GM21825 (cell line): ENCODE measurements around the gene BRWD1.
"Not testable (repeated sequence)": the region's sequence is repeated elsewhere in the genome, so short reads cannot be mapped to it uniquely, and the experiment has no call there.

Source experiments
- ATAC-seq: cut with Tn5 transposase; IDR thresholded peaks from one replicate; pipeline ENCODE4 v1.9.1; 2021; ENCODE audit warnings: mild to moderate bottlenecking, moderate library complexity; ENCODE audit not compliant: unreplicated experiment

BRWD1 gene

GRCh38 chr21:39288987-39289386 lies 24.4 kb downstream of the BRWD1 start:
- ATAC-seq = no peak

DNA sequence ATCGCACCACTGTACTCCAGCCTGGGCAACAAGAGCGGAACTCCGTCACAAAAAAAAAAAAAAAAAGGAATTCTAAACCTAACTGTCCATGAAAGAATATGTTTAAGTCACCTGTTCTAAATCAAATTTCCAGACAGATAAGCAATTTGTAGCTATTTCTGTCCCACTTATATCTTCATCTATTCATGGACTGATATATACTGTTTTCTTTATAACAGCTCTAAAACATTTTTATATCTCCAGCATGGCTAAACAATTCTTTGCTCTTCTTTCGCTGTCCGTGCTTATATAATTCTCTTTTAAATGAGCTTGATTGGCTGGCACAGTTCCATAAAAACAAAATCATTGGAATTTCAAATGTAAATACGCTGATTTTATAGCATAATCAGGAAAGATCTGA lies 30.5 kb downstream of the BRWD1 start:
- no peak for ATAC-seq

- no peak for ATAC-seq
These were observed 31.6 kb downstream of the BRWD1 start for GRCh38 chr21:39281853-39282252.

DNA sequence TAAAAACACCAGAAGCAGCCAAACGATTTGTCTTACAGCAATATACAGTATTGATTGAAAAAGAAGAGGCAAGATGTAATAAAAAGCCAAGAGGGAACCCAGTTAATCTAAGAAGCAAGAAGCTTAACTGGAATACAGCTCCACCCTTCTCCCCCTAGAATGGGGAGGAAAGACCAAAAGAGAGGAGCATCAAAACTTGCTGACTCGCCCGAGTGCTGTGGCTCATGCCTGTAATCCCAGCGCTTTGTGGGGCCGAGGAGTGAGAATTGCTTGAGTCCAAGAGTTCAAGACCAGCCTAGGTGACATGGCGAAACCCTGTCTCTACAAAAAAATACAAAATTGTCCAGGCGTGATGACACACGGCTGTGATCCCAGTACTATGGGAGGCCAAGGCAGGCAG lies 32.2 kb downstream of the BRWD1 start:
- no peak for ATAC-seq

DNA sequence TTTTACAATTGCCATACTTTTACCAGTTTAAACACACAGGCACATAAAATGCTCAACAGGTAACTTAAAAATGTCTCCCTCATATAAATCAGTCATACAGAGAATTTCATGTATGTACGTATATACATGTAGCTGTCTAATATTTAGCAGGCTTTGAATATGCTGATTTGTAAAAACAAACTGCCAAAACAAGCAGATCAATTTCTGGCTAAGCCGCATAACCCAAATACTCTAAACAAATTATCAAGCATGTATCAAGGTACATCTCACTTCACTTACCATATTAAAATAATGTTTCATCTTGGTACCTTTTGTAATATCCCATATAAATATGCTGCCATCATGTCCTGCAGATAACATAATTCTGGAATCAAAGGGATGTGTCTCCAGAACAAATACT lies 43.8 kb downstream of the BRWD1 start:
- no peak for ATAC-seq

DNA sequence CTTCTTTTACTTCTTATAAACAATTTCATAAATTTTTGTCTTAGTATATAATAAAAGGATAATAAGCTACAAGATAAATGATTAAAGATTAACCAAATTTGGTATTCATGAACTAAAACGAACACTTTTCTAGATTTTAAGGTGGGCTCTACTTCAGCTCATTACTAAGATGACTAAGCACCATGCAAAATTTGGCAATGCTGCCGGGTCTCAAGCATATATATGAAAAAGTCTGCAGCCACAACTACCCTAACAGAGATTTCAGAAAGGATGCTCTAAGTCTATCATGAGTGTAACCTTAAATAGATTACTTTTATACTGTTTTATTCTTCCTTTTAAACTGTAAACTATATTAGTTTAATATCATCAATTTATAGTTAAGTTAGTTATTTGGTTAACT lies 47.8 kb downstream of the BRWD1 start:
- ATAC-seq = no peak

GRCh38 chr21:39263372-39263771 lies 50.1 kb downstream of the BRWD1 start:
- ATAC-seq = no peak

DNA sequence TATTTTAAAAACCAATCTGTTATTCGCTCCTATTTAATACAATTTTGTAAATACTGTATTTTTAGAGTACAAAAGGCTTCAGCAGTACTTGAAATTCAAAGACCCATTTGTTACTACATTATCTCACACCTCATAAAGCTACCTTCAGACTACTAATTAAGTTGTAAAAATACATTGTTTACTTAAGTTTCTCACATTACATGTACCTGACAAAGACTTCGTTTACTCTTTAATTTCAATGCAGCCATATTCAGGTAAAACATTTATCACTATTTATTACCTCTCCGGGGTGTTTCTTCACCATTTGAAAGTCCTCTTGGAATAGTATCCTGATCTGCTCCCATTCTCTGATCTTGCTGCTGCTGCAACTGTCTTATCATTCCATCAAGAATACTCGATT lies 55.2 kb downstream of the BRWD1 start:
- ATAC-seq = no peak

DNA sequence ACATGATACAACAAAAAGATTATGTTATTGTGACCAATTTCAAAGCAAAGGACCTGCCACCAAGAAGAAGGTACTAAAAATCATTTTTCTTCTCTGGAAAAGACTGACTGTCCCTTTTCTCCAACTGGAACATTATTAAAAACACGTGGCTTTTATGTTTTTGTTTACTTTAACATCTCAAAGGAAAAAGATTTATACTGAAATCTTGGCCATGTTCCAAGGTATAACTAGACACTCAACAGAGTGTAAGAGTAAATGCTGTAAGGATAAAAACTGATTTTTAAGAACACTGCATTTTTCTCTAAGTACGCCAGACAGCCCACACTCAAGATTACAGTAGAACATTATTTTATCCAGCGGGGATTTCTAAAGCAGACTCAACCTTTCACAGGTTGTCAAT lies 62.1 kb downstream of the BRWD1 start:
- ATAC-seq = no peak

GRCh38 chr21:39238275-39238674 lies 75.2 kb downstream of the BRWD1 start:
- no peak for ATAC-seq

- no peak for ATAC-seq
These were observed 80.6 kb downstream of the BRWD1 start for GRCh38 chr21:39232861-39233291.

- ATAC-seq = no peak
These were observed 88.5 kb downstream of the BRWD1 start for GRCh38 chr21:39224930-39225329.

DNA sequence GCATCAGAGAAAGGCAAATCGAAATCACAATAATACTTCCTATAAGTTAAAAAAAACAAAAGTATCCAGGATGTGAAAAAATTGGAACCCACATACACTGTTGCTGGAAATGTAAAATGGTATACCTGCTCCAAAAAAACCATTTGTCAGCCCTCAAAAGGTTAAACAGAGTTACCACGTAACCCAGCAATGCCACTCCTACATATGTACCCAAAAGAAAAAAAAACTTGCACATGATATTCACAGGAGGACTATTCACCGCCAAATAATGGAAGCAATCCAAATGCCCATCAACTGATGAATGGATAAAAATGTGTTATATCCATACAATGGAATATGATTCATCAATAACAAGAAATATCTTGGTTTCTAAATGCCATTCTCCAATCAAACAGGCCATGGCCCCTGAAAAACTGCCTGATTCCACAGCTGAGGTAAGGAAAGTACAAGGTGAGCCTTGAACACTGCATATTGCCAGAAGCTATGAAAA lies 91.4 kb downstream of the BRWD1 start:
- no peak for ATAC-seq

GRCh38 chr21:39221282-39221996 lies 92.0 kb downstream of the BRWD1 start:
- no peak for ATAC-seq

GRCh38 chr21:39220875-39221274 lies 92.6 kb downstream of the BRWD1 start:
- ATAC-seq = not testable (repeated sequence)

DNA sequence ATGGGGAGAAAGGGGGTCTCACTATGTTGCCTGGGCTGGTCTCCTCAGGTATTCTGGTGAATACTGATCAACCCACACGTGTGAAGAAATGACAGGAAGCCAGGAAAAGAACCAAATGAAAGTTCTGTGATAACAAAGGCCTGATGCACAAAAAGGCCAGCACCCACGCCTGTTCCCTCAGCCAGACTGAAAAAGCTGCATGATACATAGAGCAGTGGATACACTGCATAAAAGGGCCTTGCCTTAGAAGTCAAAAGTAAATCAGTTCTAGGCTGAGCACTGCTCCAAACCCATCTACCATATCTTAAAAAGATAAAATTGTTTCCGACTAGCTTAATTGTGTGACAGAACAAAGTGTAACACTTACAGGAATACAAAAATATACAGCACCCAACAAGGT lies 93.3 kb downstream of the BRWD1 start:
- ATAC-seq = no peak

DNA sequence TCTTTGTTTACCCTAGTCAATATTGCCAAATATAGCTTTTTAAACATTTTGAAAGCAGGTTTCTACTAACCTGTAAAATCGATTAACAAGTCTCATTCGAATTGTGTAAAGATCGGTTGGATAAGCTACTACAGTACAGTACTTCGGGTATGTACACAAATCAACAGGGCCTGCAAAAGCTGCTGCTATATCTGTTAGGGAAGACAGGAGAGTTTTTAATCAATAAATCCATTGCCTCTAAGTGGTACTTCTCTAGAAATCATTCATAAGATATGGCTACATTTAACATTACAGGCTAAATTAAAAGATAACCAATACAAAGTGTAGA lies 95.4 kb downstream of the BRWD1 start:
- ATAC-seq = no peak

- ATAC-seq = no peak
These were observed 95.9 kb downstream of the BRWD1 start for GRCh38 chr21:39217356-39218081.

GRCh38 chr21:39216290-39216689 lies 97.1 kb downstream of the BRWD1 start:
- ATAC-seq = no peak

GRCh38 chr21:39215078-39215477 lies 98.4 kb downstream of the BRWD1 start:
- ATAC-seq = no peak

DNA sequence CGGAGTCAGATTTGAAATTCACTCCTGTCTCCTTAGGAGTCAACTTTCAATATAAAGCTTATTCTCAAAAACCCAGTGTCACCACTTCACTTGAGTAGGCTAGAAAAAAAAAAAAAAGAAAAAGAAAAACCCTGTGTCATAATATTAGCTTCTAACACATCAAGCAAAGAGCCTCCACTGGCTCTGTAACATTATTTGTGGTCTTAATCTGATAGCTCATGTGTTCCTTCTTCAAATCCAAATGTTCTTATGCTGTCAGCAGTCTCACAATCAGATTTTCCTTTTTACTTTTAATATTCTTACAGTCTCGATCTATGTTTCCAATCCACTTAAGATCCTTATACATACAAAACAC lies 104.1 kb downstream of the BRWD1 start:
- no peak for ATAC-seq

DNA sequence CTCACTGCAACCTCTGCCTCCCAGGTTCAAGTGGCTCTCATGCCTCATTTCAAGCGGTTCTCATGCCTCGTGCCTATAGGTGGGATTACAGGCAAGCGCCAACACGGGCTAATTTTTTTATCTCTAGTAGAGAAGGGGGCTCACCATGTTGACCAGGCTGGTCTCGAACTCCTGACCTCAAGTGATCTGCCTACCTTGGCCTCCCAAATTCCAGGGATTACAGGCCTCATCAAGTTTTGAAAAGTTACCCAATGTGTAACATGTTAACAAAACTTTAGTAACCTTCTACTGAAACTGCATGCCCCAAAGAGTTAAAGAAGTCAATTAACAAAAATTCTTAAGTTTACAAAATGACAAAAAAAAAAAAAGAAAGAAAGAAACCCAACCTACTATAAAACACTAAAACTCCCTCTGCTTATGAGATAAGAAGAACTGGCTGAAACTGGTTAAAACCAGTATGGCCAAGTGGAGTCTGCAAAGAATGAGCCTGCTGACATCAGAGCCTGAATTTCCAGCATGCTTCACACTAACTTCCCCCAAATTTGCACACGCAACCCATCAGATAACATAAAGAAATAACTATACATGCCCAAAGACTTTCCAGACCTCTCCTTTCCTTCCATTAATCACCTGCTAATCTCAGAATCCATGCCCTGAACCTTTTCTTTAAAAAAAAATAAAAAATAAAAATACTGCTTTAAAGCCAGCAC lies 104.7 kb downstream of the BRWD1 start:
- ATAC-seq = no peak
